Stimulated activated naive CD4-positive, alpha-beta T cell treated with Interleukin-2 at 50 U/mL for 16 hours (primary cell): Measurements from ENCODE around the gene CHAF1A.

Experiments
- DNase-seq: peaks from one replicate; lab custom pipeline; 2025; lab: John Stamatoyannopoulos, UW

CHAF1A gene

DNA sequence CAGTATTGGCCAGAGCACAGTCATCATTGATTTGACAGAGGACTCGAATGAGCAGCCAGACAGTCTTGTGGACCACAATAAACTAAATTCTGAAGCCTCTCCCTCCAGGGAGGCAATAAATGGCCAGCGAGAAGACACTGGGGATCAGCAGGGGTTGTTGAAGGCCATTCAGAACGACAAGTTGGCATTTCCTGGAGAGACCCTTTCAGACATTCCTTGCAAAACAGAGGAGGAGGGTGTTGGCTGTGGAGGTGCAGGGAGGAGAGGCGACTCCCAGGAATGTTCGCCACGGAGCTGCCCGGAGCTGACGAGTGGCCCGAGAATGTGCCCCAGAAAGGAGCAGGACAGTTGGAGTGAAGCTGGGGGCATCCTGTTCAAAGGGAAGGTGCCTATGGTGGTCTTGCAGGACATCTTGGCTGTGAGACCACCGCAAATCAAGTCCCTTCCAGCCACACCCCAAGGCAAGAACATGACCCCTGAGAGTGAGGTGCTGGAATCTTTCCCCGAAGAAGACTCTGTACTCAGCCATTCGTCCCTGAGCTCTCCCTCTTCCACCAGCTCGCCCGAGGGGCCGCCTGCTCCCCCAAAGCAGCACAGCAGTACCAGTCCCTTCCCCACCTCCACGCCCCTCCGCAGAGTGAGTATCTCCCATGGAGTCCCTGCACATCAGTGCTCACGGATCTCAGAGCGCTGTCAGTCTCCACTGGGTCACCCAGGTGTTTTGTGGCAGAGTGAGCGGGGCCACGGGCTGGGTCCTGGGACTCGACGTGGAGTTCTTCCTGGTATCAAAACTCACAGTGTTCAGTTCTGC is 6.9 kb downstream of the CHAF1A start:
- no peak for DNase-seq

DNA sequence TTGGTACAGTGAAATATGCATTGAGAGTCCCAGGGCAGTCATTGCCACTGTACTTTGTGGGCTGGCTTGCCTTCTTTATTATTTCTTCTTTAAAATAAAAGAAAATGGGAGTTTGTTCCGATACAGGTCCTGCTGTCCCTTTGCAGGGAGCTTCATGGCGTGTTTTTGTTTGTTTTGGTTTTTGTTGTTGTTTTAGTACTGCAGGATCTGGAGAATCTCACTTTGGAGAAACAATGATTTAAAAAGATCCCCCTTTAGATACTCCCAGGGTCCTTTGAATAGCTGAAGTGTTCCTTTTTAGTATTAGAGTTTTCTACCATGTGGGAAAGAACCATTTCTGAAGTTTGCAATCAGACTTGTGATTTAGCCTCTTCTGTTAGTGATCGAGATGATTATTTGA is 11.1 kb downstream of the CHAF1A start:
- DNase-seq = no peak

DNA sequence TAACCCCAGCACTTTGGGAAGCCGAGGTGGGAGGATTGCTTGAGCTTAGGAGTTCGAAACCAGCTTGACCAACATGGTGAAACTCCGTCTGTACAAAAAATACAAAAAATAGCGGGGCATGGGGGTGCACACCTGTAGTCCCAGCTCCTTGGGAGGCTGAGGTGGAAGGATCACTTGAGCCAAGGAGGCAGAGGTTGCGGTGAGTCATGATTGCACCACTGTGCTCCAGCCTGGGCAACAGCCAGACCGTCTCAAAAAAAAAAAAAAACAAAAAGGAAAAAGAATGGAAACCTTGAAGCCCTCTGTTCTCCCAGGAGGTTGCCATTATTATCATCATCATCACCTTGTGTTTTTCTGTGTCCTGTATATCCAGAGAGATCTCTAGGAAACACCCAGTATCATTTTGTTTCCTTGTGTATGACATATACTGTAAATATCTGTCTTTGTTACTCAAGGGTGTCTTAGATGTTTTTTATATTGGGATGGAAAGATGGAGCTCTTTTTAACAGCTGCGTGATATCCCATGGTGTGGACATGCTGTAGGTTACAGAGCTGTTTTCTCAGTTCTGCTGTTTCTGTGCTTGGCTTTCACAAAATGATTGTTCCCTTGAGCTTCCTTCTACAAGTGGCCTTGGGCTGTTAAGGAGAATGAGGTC is 11.8 kb downstream of the CHAF1A start:
- no peak for DNase-seq

DNA sequence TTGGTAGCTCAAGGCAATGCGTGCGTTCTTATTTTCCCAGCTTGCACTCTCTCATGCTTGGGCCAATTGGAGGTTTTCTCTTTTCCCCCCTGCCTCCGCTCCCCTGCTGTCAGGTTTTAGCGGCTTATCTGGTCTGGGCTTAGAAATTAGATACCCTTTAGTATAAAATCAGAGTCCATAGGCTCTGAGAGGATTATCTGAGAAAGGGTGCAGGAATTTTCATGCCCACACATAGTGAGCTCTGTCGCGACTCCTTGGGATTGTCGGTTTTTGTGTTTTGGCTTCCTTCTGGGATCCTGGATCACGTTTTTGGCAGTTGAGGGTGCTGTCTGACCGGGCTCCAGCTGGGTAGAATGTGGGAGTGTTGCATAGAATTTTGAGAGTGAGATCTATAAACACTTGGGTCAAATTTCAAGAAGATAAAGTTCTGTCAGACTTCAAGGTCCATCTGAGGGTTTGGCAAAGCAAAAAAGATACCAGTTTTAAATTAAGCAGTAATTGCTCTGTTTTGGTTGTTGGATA is 12.4 kb downstream of the CHAF1A start:
- no peak for DNase-seq

DNA sequence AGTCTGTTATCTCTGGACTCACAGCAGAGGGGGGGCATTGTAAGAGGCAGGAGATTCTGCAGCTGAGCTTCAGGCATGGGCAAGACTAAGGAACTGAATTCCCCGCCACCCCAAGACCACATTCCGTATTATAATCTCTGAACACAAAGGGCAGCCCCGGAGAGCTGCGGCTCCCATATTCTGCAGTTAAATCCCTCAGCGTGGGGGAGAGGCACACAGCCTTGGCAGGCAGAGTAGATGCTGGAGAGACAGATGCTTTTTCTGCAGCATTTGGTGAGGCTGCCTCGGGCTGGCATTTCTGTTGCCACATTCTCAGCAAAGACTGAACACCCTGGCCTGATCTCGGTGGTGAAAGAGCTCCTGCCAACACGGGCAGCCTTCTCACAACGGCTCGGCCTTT is 12.9 kb downstream of the CHAF1A start:
- DNase-seq = no peak

DNA sequence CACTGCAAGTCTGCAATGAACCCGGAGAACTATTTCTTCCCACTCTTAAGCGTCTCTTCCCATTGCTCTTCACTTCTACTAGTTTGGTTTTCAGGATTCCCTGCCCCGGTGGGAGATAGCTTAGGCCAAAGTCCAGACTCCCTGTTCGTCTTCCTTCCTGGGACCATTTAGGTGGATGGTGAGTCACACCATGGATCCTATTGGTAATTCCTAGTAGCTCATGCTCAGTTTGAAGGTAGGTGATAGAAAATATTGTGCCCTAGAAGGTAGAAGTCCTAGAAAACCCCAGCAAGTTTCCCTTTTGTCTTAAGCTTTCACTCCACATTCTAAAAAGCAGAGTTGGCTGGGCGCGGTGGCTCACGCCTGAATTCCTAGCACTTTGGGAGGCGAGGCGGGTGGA is 13.8 kb downstream of the CHAF1A start:
- DNase-seq = no peak

DNA sequence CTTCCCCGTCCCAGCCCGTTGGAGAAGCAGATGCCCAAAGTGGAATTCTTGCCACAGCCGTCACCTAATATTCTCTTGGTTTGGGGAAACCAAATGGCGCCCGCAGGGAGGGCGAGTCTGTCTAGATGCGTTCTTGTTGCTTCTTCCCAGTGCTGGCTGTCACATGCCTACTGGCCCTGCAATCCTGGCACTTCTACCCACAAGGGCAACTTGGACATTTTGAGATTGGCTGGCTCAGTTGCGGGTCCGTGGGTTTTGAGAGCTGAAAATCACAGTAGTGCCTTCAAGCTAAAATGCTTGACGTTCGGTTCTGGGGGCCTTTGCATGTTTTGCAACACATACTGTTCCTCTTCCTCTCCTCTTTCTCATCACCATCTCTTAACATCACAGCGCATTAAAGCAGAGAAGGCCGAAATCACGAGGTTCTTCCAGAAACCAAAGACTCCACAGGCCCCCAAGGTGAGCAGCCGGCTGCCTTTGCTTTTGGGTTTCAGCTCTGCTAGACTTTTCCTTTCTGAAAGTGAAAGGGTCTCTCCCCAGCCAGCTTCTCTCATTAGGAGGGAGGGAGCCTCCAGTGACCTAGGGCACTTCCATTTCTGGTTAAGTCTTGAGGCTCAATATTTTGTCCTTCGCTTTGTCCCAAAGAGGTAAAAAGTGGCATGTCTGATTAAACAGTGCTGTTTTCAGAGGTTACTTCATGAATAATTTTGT is 21.1 kb downstream of the CHAF1A start:
- DNase-seq = no peak

DNA sequence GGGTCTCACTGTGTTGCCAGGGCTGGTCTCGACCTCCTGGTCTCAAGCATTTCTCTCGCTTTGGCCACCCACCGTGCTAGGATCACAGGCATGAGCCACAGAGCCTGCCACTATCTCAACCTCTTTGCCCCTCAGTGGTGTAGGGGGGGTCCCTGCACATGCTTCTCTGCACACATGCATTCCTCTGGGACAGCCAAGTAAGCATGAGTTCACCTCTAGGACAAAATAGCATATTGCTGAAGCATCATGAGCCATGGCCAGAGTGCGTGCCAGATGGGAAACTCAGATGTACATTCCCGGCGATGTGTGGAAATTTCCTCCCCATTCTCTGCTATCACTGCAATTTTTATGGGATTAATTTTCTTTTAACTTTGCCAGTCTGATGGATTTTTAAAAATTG is 23.1 kb downstream of the CHAF1A start:
- no peak for DNase-seq

DNA sequence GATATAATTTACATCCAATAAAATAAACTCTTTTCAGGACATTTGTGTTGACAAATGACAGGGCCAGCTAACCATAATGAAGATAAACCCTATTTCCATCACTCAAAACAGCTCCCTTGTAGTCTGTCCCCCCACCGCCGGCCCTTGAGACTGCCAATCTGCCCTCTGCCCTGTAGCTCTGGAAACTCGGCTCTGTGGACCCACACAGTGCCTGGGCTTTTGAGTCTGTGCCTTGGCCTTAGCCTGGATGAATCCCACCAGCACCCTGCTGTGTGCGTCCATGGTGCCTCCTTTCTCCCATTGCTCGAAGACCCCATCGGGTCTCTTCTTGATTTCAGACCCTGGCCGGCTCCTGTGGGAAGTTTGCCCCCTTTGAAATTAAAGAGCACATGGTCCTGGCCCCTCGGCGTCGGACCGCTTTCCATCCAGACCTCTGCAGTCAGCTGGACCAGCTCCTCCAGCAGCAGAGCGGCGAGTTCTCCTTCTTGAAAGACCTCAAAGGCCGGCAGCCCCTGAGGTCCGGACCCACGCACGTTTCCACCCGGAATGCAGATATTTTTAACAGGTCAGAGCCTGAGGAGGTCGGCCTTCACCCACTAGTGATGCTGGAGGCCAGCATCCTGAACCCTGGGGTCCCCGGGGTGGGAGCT is 26.0 kb downstream of the CHAF1A start:
- DNase-seq = no peak

DNA sequence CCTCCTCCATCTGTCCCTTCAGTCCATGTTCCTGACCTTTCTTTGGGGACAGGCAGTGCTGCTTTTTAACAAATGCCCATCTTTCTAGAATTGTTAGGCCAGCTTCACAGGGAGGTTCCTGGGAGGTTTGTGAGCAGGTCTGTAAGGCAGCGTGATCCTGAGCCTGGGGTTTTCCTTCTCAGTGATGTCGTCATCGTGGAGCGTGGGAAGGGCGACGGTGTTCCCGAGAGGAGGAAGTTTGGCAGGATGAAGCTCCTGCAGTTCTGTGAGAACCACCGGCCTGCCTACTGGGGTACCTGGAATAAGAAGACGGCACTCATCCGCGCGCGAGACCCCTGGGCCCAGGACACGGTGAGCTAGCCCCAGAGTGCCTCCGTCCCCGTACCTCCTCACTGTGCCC is 26.8 kb downstream of the CHAF1A start:
- DNase-seq = no peak

DNA sequence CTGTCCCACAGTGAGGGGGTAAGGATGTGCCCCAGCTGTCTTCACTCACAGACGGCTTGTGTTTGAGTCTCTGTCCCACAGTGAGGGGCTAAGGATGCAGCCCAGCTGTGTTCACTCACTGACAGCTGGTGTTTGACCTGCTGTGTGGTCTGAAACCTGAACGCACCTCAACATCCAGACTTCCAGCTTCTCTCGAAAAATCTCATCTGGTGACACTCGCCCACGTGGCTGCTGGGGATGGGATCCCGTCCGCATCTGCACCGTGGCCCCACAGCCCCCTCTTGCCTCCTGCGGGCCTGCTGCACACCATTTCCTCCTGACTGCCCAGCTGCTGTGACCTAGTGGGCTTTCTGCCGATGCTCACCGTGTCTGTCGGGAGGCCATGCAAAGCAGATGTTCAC is 27.3 kb downstream of the CHAF1A start:
- DNase-seq = no peak

DNA sequence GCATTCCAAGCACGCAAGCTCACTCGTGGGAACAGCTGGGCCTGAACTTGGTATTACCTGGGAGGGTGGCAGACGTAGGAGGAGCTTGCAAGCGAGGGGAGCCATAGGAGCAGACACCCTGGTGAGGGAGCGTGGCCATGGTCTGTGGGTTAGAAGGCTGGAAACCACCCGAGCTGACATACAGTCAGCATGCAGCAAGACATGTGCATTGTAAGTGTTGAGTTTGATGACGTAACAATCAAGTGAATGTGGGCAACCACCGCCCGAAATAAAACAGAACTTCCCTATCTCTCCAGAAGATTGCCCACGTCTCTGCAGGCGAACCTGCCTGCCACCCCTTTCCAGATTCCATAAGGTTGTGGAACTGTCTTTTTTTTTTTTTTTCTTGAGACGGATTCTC is 28.3 kb downstream of the CHAF1A start:
- no peak for DNase-seq

DNA sequence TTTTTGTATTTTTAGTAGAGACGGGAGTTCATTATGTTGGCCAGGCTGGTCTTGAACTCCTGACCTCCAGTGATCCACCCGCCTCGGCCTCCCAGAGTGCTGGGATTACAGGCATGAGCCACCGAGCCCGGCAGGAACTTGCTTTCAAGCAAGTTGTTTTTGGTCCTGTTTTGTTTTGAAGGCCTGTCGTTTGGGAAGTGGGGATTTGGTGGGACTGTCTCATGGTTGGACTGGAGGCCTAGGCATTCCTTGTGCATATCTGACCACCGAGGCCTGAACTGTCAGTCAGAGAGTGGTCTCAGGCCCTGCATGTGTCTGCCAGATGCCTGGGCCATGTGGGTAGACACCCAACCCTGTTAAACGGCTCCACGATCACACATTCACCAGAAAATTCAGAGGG is 28.9 kb downstream of the CHAF1A start:
- DNase-seq = no peak

DNA sequence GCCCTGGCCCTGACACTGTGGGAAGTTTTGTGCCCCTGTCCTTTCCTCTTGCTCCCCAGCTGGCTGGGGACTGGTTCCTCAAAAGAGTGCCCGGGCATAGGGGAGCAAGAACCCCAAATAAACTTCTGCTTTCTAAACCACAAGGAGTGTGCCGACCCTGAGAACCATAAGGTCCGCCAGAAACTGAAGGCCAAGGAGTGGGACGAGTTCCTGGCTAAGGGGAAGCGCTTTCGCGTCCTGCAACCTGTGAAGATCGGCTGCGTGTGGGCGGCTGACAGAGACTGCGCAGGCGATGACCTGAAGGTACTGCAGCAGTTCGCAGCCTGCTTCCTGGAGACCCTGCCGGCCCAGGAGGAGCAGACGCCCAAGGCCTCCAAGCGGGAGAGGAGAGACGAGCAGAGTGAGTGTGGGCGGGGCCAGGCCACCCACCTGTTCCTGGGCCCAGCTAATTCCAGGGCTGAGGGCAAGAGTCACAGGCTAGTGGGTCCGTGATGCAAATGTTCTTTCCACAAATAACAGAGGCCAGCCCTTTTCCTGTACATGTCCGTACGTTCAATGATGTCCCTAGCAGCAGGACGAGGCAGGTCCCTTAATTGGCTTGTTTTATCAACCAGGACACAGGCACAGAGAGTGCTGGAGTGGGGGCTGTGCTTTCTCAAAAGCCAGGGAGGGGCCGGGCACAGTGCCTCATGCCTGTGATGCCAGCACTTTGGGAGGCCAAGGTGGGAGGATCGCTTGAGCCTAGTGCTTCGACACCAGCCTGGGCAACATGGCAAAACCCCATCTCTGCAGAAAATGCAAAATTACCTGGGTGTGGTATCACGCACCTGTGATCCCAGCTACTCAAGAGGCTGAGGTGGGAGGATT is 29.6 kb downstream of the CHAF1A start:
- DNase-seq = no peak

DNA sequence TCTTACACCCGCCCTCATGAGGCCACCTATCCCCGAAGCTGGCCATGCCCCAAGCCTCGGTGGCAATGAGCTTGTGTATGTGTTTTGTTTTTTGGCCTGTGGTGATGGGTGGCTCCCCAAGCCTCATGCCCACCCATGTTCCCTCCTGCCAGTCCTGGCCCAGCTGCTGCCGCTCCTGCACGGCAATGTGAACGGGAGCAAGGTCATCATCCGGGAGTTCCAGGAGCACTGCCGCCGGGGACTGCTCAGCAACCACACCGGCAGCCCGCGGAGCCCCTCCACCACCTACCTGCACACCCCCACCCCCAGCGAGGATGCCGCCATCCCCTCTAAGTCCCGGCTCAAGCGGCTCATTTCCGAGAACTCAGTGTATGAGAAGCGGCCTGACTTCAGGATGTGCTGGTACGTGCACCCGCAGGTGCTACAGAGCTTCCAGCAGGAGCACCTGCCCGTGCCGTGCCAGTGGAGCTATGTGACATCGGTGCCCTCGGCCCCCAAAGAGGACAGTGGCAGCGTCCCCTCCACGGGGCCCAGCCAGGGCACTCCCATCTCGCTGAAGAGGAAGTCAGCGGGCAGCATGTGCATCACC is 30.6 kb downstream of the CHAF1A start:
- DNase-seq = no peak

DNA sequence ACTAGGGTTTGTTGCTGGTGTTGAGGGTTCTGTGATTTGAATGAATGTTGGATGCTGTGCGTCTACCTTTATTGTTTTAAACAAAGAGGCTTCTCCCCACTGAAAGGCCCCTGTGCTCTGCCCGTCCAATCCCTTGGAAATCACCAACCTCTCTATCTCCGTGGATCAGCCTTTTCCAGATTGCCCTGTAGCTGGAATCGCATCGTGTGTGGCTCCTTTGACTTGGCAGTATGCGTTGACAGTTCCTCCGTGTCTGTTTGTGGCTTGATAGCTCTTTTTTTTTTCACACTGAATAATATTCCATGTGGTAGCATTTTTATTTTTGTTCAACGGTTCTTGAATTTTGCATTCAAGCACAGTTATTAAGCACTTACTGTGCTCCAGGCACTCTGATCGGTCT is 32.0 kb downstream of the CHAF1A start:
- no peak for DNase-seq

DNA sequence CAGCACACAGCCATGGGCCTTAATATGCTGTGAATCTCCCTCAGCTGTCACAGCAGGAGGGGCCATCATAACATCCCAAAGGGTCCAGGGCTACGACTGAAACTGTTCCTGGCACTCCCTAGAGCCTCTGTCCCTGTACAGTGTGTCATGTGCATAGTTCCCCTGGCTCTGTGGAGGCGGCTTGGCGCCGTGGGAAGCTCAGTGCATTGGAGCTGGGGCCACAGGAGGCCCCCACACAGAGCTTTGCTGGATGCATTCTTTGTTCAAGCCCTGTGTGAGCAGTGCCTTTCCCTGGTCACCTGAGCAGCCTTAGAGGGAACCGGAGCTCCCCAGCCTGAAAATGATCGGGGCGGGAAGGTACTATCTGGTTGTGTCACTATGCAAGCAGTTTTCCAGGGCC is 33.8 kb downstream of the CHAF1A start:
- DNase-seq = no peak

DNA sequence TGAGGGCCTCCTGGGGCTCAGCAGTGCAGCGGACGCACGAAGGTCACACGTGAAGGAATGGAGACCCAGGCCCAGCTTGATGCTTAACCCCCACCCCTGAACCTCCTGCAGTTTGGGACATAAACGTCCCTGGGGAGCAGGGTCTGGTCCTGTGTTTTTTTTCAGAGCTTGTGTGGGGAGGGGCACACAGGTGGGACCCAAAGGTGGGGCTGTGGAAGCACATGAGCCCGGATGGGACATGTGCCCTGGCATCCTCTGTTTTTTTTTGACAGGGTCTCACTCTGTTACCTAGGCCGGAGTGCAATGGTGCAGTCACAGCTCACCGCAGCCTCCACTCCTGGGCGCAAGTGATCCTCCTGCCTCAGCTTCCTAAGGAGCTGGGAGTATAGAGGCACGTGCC is 34.7 kb downstream of the CHAF1A start:
- DNase-seq = no peak

DNA sequence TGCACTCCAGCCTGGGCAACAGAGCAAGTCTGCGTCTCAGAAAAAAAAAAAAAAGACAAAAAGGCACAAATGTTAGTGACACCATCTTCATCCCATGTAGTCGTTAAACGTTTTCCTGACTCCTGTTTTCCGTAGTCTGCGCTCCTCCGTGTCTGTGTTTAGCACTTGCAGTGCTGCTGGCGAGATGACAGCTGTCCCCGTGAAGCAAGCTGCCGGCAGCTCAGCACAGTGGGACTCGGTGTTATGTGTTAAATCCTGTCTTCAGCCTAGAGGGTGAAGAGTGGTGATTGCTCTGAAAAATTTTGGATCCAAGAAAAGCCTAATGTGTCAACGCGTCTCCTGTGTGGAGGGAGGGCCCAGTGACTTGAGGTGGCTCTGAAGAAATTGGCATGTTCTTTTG is 36.8 kb downstream of the CHAF1A start:
- DNase-seq = no peak

DNA sequence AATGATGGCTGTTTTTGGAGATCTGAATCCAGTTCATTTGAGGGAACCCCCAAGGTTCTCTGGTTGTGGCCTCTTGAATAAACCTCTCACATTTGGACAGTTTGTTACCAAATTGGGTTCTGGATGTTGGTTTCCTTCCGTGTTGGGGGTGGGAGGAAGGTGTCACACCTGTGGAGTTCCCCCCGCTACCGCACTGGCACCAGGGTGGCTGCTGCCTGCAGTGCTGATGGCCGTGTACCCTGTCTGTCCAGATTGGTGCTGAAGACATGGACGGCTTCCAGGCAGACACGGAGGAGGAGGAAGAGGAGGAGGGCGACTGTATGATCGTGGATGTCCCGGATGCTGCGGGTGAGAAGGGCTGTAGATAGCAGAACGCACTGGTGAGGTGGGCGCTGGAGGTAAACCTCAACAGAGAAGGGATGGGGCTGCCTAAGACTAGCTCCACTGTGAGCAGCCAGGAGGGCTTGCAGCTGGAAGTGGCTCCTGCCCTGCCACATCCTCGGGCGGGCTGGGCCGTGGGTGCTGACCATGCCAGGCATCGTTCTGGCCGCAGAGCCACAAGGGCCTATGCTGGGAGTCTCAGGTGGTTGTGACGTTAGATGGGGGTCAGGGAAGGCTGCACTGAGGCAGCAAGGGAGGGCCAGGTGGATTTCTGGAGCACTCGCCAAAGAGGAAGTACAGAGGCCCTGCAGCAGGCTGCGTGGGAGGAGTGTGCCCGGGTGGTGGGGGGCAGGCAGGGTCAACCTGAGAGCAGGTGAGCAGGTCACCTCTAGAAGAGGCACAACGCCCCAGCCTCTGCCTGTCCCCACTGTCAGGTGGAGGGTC is 39.8 kb downstream of the CHAF1A start:
- DNase-seq = no peak
